Activated gamma-delta T cell treated with Interleukin-2 at 50 U/mL for 16 hours (primary cell): Measurements from ENCODE around the gene TMEM86B.
"Not testable (repeated sequence)": the region's sequence is repeated elsewhere in the genome, so short reads cannot be mapped to it uniquely, and the experiment has no call there.

Experiments used
- DNase-seq: peaks from one replicate; pipeline ENCODE4 v3.0.0-alpha.2; 2020

The TMEM86B gene

GRCh38 chr19:55240713-55241020 is 12.1 kb upstream of the TMEM86B start:
- no peak for DNase-seq

- no peak for DNase-seq
Observed at GRCh38 chr19:55239004-55239403, 10.4 kb upstream of the TMEM86B start.

DNA sequence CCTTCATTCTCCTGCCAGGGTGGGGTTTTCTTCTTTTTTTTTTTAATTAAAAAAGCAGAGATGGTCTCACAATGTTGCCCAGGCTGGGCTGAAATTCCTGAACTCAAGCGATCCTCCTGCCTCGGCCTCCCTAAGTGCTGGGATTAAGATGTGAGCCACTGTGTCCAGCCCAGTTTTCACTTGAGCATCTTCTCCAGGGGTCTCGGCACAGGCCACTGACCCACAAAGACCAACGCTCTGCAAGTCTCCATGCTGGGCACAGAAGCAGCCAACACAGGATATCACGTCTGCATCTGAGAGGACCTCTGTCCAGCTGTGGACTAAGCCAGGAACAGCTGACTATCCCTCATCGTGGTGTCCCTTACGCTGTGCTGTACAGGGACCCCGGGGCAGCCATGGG is 9.5 kb upstream of the TMEM86B start:
- DNase-seq = no peak

DNA sequence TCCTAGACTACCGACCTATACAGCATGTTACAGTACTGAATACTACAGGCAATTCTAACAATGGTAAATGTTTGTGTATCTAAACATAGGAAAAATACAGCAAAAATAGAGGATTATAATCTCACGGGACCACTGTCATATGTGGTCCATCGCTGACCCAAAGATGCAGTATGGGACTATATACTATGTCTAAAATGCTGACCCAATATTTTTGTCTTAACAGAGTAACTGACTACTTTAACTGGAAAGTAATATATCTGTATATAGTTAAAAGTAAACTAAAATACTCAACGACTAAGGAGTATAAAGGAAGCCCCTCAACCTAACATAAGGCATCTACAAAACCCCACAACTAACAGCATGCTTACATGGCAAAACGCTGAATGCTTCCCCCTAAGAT is 4.4 kb upstream of the TMEM86B start:
- DNase-seq = no peak

DNA sequence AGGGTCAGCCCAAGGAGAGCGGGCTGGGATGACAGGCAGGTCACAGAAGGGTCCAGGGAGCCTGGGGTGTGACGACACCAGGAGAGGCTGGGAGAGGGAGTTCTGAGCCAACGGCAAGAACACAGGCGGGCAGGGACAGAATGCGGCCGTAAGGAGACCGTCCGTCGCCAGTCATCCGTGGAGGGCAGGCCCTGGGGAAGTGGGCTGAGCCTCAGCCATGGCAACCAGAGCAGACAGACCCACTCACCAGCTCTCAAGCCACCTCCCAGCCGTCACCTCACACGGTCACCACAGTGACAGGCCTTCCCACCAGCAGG is 3.7 kb upstream of the TMEM86B start:
- no peak for DNase-seq

DNA sequence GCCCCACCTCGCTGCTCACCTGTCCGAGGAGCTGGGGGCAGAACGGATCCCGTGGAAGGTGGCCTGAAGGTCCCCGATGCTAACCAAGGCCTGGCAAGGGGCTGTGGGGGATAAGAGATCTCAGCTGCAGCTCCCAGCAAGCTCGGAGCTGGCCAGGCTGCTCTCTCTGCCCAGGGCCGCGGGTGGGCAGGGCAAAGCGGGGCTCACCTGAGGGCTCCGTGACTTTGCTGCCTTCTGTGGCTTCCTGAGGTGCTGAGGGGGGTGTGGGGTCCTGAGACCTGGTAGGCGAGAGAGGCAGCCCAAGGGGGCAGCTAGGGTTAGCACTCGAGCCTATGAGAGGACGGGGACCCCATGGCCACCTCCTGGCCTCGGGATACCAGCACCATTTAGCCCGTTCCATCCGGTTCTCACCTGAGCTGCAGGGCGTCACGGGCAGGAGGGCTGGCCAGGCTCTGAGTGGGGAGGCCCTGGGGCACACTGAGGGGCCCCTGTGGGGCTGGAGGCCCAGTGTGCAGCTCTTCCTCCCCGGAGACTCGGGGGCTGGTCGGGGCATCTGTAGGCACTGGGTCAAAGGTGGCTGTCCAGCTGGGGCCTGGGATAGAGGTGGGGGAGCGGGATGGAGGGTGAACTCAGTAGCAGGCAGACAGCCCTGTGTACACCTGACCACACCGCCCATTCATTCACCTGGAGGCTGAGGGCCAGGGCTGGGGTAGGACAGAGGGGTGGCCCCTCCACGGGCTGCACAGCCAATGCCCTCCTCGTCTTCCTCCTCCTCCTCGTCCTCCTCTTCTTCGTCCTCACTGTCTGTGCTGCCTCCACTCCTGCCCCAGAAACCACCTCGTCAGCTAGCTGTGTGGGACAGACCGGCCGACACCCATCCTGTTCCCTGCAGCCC is 3.1 kb upstream of the TMEM86B start:
- no peak for DNase-seq

DNA sequence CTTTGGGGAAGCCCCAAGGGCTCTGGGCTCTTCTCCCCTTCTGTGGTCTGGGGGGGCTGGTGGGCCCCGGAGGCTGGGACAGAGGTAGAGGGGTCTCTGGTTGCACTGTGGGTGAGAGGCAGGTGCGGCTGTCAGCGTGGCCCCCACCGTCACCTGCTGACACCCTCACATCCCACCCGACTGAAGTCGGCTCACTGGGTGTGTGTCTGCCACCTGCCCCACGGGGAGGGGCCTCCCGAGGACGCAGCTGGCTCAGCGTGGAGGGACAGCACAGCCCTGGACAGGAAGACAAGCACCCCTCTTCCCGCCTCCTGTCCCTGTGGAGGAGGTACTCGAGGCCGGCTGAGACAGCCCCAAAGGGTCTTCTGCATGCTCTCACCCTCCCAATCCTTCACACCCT is 2.2 kb upstream of the TMEM86B start:
- DNase-seq = no peak

DNA sequence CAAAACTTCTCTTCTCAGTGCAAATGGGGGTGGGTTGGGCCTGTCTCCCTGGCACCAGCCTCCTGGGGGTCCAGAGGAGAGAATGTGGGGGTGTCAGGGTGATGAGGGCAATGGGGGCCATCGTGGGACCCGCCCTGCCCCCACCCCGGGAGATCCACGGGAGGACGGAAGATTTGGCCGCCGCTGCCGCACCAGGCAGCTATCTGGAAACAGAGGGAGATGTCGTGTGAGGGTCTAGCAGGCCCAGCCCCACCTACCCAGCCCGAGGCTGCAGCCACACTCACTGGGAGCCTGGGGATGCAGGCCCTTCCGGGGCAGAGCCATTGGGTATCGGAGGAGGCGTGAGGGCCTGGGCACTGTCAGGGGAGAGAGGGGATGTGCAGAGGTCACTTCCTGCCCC is 1.8 kb upstream of the TMEM86B start:
- no peak for DNase-seq

DNA sequence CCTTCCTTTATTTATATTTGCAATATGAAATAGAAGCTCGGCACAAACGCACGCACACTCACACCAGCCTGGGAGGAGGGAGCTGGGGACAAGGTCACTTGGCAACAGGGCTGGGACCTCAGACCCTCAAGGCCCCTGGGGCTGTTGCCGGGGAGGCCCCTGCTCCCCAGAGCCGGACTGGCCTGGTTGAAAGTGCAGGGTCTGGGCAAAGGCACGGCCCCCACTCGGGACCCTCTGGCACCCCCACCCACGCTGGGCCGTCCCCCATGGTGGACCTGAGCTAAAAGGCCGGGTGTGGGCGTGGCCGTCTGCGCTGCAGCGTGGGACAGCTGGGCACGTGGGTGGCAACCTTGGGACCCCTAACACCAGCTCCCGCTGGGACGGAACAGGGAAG is 1.2 kb upstream of the TMEM86B start:
- no peak for DNase-seq

GRCh38 chr19:55229145-55229788 is 704 bp upstream of the TMEM86B start:
- DNase-seq = no peak

GRCh38 chr19:55228015-55228391 is 560 bp downstream of the TMEM86B start:
- no peak for DNase-seq

- no peak for DNase-seq
Observed at GRCh38 chr19:55227241-55228014, 1.1 kb downstream of the TMEM86B start.

GRCh38 chr19:55226788-55227187 is 1.8 kb downstream of the TMEM86B start:
- DNase-seq = no peak

- DNase-seq = no peak
Observed at GRCh38 chr19:55226273-55226672, 2.3 kb downstream of the TMEM86B start.

DNA sequence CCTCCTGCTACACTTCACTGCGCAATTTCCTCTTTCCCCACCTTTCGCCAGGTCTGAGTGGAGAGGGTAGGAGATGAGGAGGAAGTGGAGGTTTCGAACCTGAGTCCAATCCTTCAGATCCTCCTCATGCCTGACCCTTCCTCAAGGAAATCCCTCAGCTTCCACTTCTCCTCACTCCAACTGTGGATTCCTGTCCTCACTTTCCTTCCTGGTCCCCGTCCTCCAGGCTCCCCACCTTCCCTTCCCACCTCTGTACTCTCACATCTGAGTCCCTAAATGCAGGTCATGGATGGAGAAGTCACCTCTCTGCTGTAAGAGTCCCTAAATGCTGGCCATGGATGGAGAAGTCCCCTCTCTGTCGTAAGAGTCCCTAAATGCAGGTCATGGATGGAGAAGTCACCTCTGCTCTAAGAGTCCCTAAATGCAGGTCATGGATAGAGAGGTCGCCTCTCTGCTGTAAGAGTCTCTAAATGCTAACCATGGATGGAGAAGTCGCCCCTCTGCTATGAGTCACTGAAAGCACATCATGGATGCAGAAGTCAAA is 3.1 kb downstream of the TMEM86B start:
- no peak for DNase-seq

GRCh38 chr19:55224679-55225414 is 3.7 kb downstream of the TMEM86B start:
- not testable (repeated sequence) for DNase-seq

DNA sequence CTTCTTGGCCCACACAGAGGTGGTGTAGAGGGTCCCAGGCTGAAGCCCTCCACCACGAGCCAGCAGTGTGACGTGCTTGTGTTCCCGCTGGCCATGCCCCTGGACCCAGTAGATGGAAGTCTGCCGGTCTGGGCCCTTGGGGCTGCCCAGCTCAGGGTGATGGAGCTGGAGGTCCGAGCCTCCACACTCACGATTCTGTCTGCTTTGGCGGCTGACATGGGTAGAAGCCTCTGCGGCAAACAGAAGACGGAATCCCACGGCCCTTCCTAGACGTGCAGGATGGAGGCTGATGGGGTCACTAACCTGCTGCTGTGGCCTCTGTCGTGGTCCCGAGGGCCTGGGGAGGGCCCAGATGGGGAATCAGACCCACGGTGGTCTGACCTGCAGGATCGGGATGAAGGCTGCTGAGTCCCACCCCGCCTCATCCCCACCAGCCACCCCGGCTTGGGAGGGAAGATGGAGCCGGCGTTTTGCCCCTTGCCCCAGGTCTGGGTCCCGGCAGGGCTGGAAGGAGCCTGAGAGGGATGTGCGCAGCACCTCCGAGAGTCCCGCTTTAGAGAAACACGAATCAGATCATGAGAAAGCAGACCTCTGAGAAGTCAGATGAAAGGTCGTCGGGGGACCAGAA is 4.4 kb downstream of the TMEM86B start:
- no peak for DNase-seq

DNA sequence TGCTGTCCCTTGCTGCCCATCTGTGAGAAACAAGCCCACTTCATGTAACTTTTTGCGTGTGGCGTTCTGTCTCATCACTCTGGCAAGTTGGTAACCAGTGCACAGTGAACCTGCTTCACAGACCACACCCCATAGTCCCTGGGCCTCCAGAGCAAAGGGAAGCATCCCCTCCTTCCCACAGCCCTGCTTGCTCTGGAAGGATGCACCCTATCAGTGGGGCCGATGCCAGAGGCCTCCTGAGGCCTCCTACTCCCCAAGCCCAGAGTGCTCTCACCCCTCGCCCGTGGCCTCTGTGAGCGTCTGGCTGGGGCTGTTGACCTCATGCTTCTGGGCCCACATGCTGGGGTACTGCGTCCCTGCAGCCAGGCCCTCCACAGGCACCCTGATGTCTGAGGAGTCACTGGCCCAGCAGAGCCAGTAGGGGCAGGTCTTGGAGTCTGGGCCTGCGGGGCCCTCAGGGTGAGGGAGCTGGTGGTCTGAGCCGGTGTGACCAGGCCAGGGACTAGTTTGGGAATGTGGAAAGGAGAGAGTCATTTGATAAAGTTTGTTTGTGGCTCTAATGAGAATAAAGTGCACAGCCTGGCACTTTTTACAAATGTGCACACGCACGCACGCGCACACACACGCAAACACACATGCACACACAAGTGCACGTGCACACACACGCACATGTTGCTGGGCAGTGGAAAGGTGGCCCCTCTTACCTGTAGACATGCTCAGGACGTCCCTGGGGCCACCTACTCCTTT is 5.1 kb downstream of the TMEM86B start:
- no peak for DNase-seq

DNA sequence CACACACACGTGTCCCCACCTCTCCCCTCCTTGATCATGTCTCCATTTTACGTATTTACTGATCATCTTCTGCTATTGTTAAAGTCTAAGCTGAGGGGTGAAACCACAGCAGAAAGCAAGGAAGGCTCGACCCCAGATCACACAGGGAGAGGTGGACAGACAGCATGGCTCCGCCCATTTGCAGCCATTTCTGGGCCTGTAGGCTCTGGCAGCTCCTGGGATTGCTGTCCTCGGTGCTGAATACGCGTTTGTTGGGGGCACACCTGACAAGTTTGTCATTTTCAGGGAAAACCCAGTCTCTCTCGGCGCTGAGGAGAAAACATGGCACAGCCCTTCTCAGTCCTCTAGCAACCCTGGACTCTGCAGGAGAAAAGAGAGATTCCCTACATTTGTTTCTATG is 8.0 kb downstream of the TMEM86B start:
- DNase-seq = no peak

DNA sequence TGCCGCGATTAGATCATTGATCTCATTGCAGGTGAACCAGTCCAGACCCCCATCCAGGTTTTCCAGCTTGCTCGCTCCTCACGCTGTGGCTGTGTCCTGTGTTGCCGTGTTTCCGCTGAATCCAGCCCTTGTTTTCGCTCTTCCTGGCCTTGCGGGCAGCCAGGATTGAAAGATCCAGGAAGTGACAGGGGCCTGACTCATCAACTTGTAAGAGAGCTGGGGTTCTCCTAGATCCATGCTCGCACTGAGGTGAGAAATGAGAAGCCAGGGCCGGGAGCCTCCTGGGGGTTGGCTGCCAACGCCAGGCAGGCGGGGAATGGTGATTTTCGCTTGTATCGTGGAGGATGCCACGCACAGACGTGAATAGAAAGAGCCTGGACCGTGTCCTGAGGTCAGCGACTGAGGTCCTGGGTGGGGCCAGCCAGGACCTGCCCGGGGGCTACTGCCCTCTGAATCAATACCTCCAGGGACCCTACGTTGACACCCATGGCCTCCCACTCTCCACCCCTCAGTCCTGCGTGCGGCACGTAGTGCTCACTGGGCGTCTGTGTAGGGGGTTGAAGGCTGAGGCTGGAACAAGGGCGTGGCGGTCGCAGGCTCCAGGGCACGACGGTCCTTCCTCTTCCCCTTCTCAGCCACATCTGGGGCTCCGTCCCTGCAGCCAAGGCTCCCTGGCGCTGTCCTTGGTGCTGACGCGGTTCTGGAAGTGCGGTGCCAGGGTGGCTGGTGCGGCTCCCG is 11.9 kb downstream of the TMEM86B start:
- peak; percentile 22 for DNase-seq

GRCh38 chr19:55213547-55213946 is 15.0 kb downstream of the TMEM86B start:
- no peak for DNase-seq
